Skeletal muscle satellite cell (primary cell): ENCODE results near the gene RBBP8NL.

Experiments
- H3K27me3 ChIP-seq: 2 replicates; pipeline ENCODE4 v1.7.0; 2013; ENCODE audit warnings: low read length; ENCODE audit not compliant: control insufficient read depth, insufficient read depth
- H3K36me3 ChIP-seq: 2 replicates; pipeline ENCODE4 v1.7.0; 2013; ENCODE audit warnings: mild to moderate bottlenecking, control low read depth, low read length; ENCODE audit not compliant: insufficient read depth
- H3K4me1 ChIP-seq: 2 replicates; pipeline ENCODE4 v1.7.0; 2013; ENCODE audit warnings: low read length; ENCODE audit not compliant: control insufficient read depth, insufficient read depth
- H3K4me2 ChIP-seq: 2 replicates; pipeline ENCODE4 v1.7.0; 2013; ENCODE audit warnings: mild to moderate bottlenecking, low read length
- H3K4me3 ChIP-seq: 2 replicates; pipeline ENCODE4 v1.7.0; 2013; ENCODE audit warnings: low read length
- H3K9ac ChIP-seq: 2 replicates; pipeline ENCODE4 v1.7.0; 2013; ENCODE audit warnings: mild to moderate bottlenecking, low read depth, low read length, moderate library complexity
- H3K9me3 ChIP-seq: replicated peaks from 2 replicates; pipeline ENCODE4 v1.7.0; 2013; ENCODE audit warnings: mild to moderate bottlenecking, control low read depth, low read length

The RBBP8NL gene

GRCh38 chr20:62449951-62450691 lies 22.8 kb upstream of the RBBP8NL start:
- Histone ChIP-seq H3K4me1 (no peaks in the 10 kb centered on the region), H3K27me3 (peaks cover 35% of the 10 kb centered on the region), H3K4me2 (no peak overlapping the region), H3K4me3 (no peak overlapping the region), H3K9me3 (no peaks in the 10 kb centered on the region), H3K9ac (no peak overlapping the region), H3K36me3 (no peaks in the 10 kb centered on the region)

GRCh38 chr20:62448788-62449187 lies 21.4 kb upstream of the RBBP8NL start:
- H3K9ac ChIP-seq = no peak overlapping the region
- H3K9me3 ChIP-seq = no peaks in the 10 kb centered on the region
- H3K4me1 ChIP-seq = no peaks in the 10 kb centered on the region
- H3K4me2 ChIP-seq = no peak overlapping the region
- no peak overlapping the region for H3K4me3 ChIP-seq
- peaks cover 41% of the 10 kb centered on the region for H3K27me3 ChIP-seq
- H3K36me3 ChIP-seq = no peaks in the 10 kb centered on the region

- Histone ChIP-seq H3K4me2 (no peak overlapping the region), H3K27me3 (peaks cover 39% of the 10 kb centered on the region), H3K9ac (no peak overlapping the region), H3K36me3 (no peaks in the 10 kb centered on the region), H3K4me1 (no peaks in the 10 kb centered on the region), H3K9me3 (no peaks in the 10 kb centered on the region), H3K4me3 (no peak overlapping the region)
Observed at GRCh38 chr20:62448038-62448437, 20.7 kb upstream of the RBBP8NL start.

GRCh38 chr20:62446888-62447869 lies 19.8 kb upstream of the RBBP8NL start:
- Histone ChIP-seq H3K36me3 (no peaks in the 10 kb centered on the region), H3K4me3 (no peak overlapping the region), H3K9ac (no peak overlapping the region), H3K27me3 (peaks cover 48% of the 10 kb centered on the region), H3K4me1 (no peaks in the 10 kb centered on the region), H3K9me3 (no peaks in the 10 kb centered on the region), H3K4me2 (no peak overlapping the region)

GRCh38 chr20:62446481-62446880 lies 19.1 kb upstream of the RBBP8NL start:
- Histone ChIP-seq H3K9me3 (no peaks in the 10 kb centered on the region), H3K4me1 (no peaks in the 10 kb centered on the region), H3K4me3 (no peak overlapping the region), H3K4me2 (no peak overlapping the region), H3K9ac (no peak overlapping the region), H3K27me3 (peaks cover 55% of the 10 kb centered on the region), H3K36me3 (no peaks in the 10 kb centered on the region)

GRCh38 chr20:62445553-62446340 lies 18.4 kb upstream of the RBBP8NL start:
- H3K9ac ChIP-seq = no peak overlapping the region
- H3K4me1 ChIP-seq = no peaks in the 10 kb centered on the region
- H3K9me3 ChIP-seq = no peaks in the 10 kb centered on the region
- no peak overlapping the region for H3K4me2 ChIP-seq
- H3K36me3 ChIP-seq = no peaks in the 10 kb centered on the region
- H3K4me3 ChIP-seq = no peak overlapping the region
- H3K27me3 ChIP-seq = peaks cover 62% of the 10 kb centered on the region

- Histone ChIP-seq H3K36me3 (no peaks in the 10 kb centered on the region), H3K4me1 (no peaks in the 10 kb centered on the region), H3K9ac (no peak overlapping the region), H3K9me3 (no peaks in the 10 kb centered on the region), H3K27me3 (peaks cover 66% of the 10 kb centered on the region), H3K4me3 (no peak overlapping the region), H3K4me2 (no peak overlapping the region)
Observed at GRCh38 chr20:62444286-62444685, 16.9 kb upstream of the RBBP8NL start.

- H3K4me1 ChIP-seq = no peaks in the 10 kb centered on the region
- H3K4me2 ChIP-seq = no peak overlapping the region
Observed at GRCh38 chr20:62441987-62442539, 14.7 kb upstream of the RBBP8NL start.

GRCh38 chr20:62439218-62439617 lies 11.9 kb upstream of the RBBP8NL start:
- Histone ChIP-seq H3K36me3 (no peaks in the 10 kb centered on the region), H3K9me3 (no peaks in the 10 kb centered on the region), H3K27me3 (peaks cover 94% of the 10 kb centered on the region), H3K4me3 (no peak overlapping the region), H3K4me1 (no peaks in the 10 kb centered on the region), H3K4me2 (no peak overlapping the region), H3K9ac (no peak overlapping the region)

More at GRCh38 chr20:62441987-62442539, 14.7 kb upstream of the RBBP8NL start:
- Histone ChIP-seq H3K9ac (no peak overlapping the region), H3K27me3 (peaks cover 80% of the 10 kb centered on the region), H3K4me3 (no peak overlapping the region), H3K36me3 (no peaks in the 10 kb centered on the region), H3K9me3 (no peaks in the 10 kb centered on the region)

- Histone ChIP-seq H3K4me2 (no peak overlapping the region), H3K9ac (no peak overlapping the region), H3K4me3 (no peak overlapping the region), H3K36me3 (no peaks in the 10 kb centered on the region), H3K27me3 (peaks cover 99% of the 10 kb centered on the region), H3K4me1 (no peaks in the 10 kb centered on the region), H3K9me3 (no peaks in the 10 kb centered on the region)
Observed at GRCh38 chr20:62437927-62438326, 10.6 kb upstream of the RBBP8NL start.

- Histone ChIP-seq H3K27me3 (peaks cover 99% of the 10 kb centered on the region), H3K4me2 (no peak overlapping the region), H3K4me3 (no peak overlapping the region), H3K9me3 (no peaks in the 10 kb centered on the region), H3K36me3 (no peaks in the 10 kb centered on the region), H3K4me1 (no peaks in the 10 kb centered on the region), H3K9ac (no peak overlapping the region)
Observed at GRCh38 chr20:62437496-62437895, 10.2 kb upstream of the RBBP8NL start.
